NCI-H128 (cell line): ENCODE data around the gene MLN.

Experiments
- DNase-seq: peaks from one replicate; lab custom pipeline; 2025; ENCODE audit not compliant: unreplicated experiment; lab: John Stamatoyannopoulos, UW

Gene MLN

GRCh38 chr6:33790379-33790778, 13.4 kb downstream of the MLN start:
- DNase-seq: no peak

DNA sequence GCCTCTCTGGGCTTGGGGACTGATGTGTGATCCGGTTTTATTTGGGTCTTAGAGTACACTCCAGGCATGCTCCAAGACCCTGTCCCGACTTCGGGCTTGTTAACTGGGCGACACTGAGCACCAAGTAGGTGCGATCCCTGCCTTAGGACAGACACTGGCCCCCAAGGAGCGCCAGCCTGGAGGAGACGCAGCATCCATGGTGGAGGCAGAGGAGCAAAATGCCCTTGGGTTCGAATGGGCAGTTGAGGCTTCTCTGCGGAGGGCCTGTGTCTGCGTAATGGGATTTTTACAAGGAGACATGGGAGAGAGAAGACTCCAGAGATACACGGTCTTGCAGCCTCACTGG, 14.3 kb downstream of the MLN start:
- DNase-seq: no peak

DNA sequence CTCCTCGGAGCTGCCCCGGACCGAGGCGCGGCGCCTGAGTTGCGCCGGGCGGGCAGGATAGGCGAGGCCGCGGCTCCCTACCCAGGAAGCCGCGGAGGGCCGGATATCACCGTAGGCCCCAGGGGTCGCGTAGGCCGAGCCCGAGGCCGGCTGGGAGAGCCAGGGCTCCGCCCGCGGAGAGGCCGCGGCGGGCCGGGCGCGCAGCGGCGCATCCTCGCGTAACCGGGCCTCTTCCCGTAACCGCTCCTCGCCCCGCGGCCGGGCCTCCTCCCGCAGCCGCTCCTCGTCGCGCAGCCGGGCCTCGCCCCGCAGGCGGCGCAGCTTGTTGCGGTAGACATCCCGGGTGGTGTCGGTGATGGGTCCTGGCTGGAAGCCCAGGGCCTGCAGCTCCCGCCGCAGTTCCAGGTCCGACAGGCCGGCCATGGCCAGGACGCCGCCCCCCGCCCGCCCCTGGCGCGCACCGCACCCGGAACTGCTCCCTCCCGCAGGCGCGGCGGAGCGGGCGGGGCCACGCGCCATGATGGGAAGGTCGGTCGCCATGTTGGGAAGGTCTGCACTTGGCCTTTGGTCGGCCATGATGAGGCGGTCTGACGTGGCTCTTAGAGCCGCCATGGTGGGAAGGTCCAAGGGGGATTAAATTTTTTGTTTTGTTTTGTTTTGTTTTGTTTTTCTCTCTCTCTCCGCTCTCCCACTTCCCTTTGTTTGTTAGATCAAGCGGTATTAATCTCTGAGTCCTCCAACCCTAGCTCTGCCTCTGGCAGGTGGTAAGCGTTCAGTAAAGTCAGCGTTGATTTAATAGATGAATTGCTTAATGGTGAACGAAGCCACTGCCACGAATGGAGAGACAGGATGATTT, 14.9 kb downstream of the MLN start, which contains the start of gene LEMD2:
TSS of gene LEMD2 (minus strand) at position 437 of the 856 bp plus-strand sequence. CDS start at position 423, 14 bp downstream.
- DNase-seq: peak; percentile 78

DNA sequence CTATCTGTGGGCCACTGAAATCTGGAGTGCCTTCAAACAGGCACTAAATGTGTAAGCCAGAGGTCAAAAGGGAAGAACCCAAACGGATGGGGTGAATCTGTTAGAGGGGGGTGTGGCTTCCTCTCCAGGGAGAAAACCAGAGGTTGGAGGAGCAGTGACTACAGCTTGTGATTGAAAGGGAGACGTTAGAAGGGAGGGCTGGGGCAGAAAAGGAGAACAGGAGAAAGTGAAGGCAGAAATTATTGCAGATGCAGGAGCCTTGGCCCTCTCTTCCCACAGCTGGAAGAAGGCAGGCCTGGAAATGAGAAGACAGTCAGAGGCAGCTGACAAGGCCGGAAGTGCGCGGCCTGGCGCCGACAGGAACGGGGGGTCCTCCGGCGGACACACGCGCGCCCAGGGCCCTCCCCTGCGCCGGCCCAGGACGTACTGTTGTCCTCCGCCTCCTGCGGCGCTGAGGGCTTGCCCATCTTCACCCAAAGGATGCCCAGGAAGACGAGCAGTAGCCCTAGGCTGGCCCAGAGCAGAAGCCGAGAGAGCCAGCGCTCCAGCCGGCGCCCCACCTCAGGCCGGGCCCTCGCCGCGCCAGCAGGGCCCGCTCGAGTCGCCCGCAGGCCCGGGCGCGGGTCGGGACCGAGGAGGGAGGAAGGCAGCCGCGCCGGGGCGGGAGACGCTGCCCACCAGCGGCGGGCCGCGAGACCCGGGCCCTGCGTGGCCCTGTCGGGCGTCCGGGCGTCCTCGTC, 15.7 kb downstream of the MLN start:
- no peak for DNase-seq

- no peak for DNase-seq
Measured at GRCh38 chr6:33787346-33787953, 16.4 kb downstream of the MLN start.

DNA sequence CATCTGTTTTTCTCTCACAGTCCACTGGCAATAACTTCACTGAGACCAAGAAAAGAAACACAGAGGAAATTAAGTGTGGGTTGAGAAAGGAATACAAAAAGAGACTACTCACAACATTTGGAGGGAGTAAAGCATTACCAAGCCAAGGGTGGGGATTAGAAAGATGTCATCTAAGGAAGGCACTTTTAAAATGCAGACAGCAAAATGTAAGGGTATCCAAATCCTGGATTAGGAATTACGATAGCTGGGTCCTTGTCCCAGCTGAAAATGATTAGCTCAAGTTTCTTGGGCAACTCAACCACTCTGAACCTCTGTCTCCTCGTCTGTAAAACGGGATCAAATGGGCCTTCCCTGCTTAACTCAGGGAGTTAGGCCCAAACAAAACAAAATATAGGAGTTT, 17.1 kb downstream of the MLN start:
- no peak for DNase-seq

- DNase-seq: no peak
Measured at GRCh38 chr6:33785778-33786177, 18.0 kb downstream of the MLN start.

DNA sequence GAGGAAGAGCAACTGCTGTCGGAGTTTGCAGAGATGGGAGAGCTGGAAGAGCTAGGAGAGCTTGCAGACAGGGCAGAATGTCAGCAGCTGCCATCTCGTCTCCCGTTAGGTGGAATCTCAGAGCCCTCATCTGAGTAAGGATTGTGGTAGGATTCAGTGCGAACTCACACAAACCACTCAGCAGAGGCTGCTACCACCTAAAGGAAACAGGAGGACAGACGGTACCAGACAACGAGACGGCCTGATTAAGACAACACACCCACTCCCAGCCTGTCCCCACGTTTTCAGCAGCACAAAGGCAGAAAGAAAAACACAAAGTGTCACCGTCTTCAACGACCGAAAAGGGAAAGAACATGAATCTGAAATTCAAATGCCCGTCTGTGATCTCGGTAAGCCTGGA, 19.0 kb downstream of the MLN start:
- no peak for DNase-seq

DNA sequence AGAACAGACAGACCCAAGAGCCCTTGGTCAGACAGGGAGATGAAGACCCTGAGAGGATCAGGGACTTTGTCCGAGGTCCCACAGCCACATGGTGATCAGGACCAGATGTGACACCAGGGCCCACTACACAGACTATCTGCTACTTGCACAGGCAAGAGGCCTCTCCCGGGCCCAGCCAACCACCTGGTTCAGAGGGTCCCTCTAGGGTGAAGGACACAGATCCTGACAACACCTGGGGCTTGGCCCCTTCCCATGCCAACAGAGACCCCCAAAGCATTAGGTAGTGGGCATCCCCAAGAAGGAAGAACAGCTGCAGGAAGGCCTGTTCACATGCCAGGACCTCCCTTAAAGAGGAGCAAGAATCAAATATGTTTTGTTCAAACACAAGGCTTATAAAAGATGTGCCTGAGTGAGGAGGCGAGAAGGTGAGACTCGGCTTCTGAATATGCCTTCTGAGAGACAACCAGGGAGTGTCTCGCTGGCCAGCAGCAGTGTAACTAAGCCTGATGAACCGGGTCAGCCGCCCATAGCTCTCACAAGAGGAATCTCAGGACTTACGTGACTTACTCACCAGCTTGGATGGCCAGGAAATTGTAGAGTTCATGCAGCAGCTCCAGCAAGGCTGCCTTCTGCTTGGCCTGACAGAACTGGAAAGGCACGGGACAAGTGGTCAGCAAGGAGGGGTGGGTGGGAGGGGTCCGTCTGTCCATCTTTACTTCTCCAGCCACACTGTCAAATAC, 19.9 kb downstream of the MLN start:
- no peak for DNase-seq

DNA sequence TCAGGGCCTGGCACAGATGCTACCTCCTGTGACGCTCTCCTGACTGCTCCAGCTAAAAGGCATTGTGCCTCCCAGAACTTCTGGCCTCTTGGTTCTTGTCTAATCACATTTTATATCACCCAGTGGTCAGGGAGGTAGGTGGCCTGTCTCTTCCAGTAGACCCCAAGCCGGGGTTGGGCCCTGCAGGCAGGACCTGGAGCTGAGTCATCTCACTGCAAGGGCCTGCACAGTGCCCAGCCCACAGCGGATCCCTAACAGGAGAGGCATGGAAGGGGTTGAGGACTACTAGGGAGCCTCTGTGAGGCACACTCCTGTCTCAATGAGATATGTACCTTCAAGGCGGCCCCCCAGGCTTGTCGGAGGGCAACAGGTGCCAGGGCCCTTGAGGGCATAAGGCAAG, 21.2 kb downstream of the MLN start:
- no peak for DNase-seq

GRCh38 chr6:33781131-33781975, 22.4 kb downstream of the MLN start:
- no peak for DNase-seq

DNA sequence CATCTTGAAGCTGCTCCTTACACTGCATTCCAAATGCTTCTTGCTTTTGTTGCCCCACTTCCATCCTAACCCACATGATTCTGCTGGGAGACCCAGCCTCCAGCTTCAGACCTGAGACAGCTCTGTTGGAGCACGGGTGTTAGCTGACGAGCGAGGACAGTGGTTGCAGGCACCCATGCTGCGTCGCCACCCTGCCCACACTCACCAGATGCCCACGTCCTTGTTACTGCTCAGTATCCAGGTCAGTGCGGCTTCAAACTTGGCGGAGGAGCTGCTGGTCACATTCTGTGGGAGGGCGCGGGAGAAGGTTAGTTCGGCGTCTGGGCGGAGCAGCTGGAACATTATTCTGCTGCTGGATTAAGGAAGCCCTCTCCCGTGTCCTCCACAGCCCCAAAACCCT, 23.9 kb downstream of the MLN start:
- no peak for DNase-seq

DNA sequence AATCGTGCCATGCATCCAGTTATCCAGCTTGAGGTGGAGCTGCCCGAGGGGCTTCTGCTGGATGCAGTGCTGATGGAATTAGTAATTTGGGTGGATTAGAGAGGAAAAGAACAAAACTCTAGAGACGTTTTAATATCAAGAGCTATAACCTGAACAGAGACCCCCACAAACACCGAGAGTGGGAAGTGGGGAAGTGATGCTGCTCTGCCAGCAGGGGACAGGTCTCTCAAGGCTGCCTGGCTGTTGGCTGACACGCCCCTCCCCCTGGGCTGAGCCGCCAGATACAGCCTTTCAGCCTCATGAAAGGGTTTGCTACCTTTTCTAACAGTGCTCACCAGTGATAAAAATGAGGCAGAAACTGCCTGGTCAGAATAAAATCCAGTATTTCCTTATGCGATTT, 24.5 kb downstream of the MLN start:
- DNase-seq: no peak

DNA sequence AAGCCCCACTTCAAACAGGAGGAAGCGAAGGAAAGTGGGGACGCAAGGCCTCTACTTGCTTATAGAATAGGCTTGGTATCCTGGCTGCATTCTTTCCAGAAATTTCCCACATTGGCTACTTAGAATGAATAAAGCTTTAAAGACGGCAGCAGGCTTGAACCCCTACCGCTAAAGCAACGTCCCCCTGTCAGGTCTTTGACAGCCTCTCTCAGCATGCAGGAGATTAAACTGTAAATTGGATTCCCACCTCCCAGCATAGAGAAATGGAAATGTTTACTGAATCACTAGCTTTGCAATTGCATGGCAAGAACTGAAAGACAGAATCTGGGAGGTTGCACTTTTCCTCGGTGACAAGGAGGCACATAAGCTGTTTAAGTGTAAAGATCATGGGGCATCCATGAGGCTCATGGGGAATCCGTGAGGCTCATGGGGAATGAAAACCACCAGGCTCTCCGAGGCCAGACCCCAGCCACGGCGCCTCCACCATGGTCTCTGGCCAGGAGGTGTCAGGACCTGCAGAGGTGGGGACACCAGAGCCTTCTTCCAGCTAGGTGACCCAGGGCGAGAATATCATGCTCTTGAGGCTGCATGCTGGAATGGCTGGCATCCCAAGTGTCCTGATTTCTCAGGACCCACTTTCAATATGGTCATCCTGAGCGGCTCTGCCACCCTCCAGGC, 25.2 kb downstream of the MLN start:
- DNase-seq: no peak

- DNase-seq: no peak
Measured at GRCh38 chr6:33777398-33778388, 26.1 kb downstream of the MLN start.

GRCh38 chr6:33776764-33777163, 27.0 kb downstream of the MLN start:
- DNase-seq: no peak

DNA sequence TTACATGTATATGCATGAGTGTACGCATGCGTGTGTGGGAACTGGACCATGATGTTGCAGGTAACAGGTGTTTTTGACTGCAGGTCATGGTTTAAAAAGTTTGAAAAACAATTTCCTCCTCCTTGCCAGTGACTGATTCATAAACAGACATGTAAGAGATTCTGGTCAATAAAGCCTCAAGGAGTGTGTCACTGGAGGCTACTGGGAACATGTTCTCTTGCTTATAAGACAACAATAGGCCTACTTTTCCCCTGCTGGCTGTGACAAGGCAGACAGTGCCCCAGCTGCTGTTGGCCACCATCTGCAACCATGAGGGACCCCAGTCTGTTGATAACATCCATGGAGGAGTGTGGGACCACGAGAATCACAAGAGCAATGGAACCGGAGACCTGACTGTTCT, 27.6 kb downstream of the MLN start:
- no peak for DNase-seq

GRCh38 chr6:33774774-33775173, 29.0 kb downstream of the MLN start:
- no peak for DNase-seq
